Stimulated activated CD4-positive, alpha-beta T cell treated with anti-CD3 and anti-CD28 coated beads, Interleukin-15, amount 100 ng/mL, for 24 hours (primary cell): ENCODE measurements around the gene DET1.
"Not testable (repeated sequence)": the region's sequence is repeated elsewhere in the genome, so short reads cannot be mapped to it uniquely, and the experiment has no call there.

ENCODE experiments used
- DNase-seq: peaks from one replicate; pipeline ENCODE4 v3.0.0-alpha.2; 2020

DET1 gene

GRCh38 chr15:88546248-88547129, at the start of gene DET1:
Gene DET1, minus strand, starts transcription at chr15:88546681. Its CDS starts 14,976 bp downstream, at chr15:88531705.
- peak; percentile 97 for DNase-seq

GRCh38 chr15:88591384-88591783, 44.9 kb upstream of the DET1 start:
- no peak for DNase-seq

GRCh38 chr15:88590759-88591158, 44.3 kb upstream of the DET1 start:
- DNase-seq = no peak

GRCh38 chr15:88586401-88587162, 40.1 kb upstream of the DET1 start:
- no peak for DNase-seq

- DNase-seq = no peak
Measured at GRCh38 chr15:88580532-88580931, 34.1 kb upstream of the DET1 start.

- no peak for DNase-seq
Measured at GRCh38 chr15:88579322-88579721, 32.8 kb upstream of the DET1 start.

GRCh38 chr15:88574655-88575054, 28.2 kb upstream of the DET1 start:
- no peak for DNase-seq

- no peak for DNase-seq
Measured at GRCh38 chr15:88574077-88574476, 27.6 kb upstream of the DET1 start.

- no peak for DNase-seq
Measured at GRCh38 chr15:88571852-88572259, 25.4 kb upstream of the DET1 start.

- no peak for DNase-seq
Measured at GRCh38 chr15:88571153-88571851, 24.8 kb upstream of the DET1 start.

- no peak for DNase-seq
Measured at GRCh38 chr15:88568589-88568988, 22.1 kb upstream of the DET1 start.

- DNase-seq = no peak
Measured at GRCh38 chr15:88564741-88565140, 18.3 kb upstream of the DET1 start.

- DNase-seq = no peak
Measured at GRCh38 chr15:88563638-88564037, 17.2 kb upstream of the DET1 start.

GRCh38 chr15:88559565-88559964, 13.1 kb upstream of the DET1 start:
- DNase-seq = not testable (repeated sequence)

- DNase-seq = not testable (repeated sequence)
Measured at GRCh38 chr15:88558026-88558425, 11.5 kb upstream of the DET1 start.

GRCh38 chr15:88548009-88548408, 1.5 kb upstream of the DET1 start:
- DNase-seq = not testable (repeated sequence)

- DNase-seq = not testable (repeated sequence)
Measured at GRCh38 chr15:88545578-88546247, 768 bp downstream of the DET1 start.

GRCh38 chr15:88543065-88543776, 3.3 kb downstream of the DET1 start:
- no peak for DNase-seq

GRCh38 chr15:88542342-88542733, 4.1 kb downstream of the DET1 start:
- no peak for DNase-seq

- no peak for DNase-seq
Measured at GRCh38 chr15:88541709-88542341, 4.7 kb downstream of the DET1 start.

GRCh38 chr15:88541111-88541510, 5.4 kb downstream of the DET1 start:
- DNase-seq = not testable (repeated sequence)

- not testable (repeated sequence) for DNase-seq
Measured at GRCh38 chr15:88540350-88540749, 6.1 kb downstream of the DET1 start.
